ENCODE results near the gene IP6K1.
A peak's percentile ranks its signal among the peaks of the same experiment; 100 is the strongest.

DNA sequence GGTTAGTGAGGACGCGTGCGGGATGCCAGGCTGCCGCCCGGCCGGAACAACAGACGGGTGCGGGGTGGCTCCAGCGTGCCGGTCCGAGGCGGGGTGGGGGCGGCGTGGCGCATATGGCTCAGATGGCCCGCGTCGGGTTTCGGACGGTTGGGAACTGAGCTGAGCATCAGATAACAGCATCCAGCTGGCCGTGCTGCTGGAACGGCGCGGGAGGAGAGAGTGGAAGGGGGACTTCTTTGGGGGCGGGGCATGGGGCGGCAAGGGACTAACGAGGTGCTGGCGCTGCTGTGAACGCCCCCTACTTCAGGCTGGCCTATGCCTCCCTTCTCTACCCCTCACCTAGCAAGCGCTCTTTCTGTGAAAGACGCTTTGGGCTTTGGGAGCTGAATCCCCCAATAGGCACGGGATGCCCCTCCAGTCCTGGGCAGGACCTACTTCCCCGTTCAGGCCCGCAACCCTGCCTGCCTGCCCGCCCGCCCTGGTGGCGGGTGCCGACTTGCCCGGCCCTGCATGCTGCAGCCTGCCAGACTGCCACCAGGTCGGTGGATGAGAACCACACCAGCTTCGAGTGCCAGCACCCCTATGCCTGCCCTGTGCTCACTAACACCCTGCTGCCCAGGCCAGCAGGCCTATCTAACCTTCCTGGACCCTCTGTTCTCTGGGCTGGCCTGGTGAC, 17.3 kb upstream of the IP6K1 start:
- TF ChIP-seq, protein P1, sequence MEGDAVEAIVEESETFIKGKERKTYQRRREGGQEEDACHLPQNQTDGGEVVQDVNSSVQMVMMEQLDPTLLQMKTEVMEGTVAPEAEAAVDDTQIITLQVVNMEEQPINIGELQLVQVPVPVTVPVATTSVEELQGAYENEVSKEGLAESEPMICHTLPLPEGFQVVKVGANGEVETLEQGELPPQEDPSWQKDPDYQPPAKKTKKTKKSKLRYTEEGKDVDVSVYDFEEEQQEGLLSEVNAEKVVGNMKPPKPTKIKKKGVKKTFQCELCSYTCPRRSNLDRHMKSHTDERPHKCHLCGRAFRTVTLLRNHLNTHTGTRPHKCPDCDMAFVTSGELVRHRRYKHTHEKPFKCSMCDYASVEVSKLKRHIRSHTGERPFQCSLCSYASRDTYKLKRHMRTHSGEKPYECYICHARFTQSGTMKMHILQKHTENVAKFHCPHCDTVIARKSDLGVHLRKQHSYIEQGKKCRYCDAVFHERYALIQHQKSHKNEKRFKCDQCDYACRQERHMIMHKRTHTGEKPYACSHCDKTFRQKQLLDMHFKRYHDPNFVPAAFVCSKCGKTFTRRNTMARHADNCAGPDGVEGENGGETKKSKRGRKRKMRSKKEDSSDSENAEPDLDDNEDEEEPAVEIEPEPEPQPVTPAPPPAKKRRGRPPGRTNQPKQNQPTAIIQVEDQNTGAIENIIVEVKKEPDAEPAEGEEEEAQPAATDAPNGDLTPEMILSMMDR (conservative IDR thresholded peaks at IDR 0.05; ENCODE audit: low read depth in 2 of 2): peak in 1 of 2 experiments; percentile 16; a peak in 1 of 4 replicates
- TF ChIP-seq POLR2AphosphoS5 (IDR thresholded peaks at IDR 0.05; ENCODE audit: low read depth): no peak
- TF ChIP-seq, protein P2, sequence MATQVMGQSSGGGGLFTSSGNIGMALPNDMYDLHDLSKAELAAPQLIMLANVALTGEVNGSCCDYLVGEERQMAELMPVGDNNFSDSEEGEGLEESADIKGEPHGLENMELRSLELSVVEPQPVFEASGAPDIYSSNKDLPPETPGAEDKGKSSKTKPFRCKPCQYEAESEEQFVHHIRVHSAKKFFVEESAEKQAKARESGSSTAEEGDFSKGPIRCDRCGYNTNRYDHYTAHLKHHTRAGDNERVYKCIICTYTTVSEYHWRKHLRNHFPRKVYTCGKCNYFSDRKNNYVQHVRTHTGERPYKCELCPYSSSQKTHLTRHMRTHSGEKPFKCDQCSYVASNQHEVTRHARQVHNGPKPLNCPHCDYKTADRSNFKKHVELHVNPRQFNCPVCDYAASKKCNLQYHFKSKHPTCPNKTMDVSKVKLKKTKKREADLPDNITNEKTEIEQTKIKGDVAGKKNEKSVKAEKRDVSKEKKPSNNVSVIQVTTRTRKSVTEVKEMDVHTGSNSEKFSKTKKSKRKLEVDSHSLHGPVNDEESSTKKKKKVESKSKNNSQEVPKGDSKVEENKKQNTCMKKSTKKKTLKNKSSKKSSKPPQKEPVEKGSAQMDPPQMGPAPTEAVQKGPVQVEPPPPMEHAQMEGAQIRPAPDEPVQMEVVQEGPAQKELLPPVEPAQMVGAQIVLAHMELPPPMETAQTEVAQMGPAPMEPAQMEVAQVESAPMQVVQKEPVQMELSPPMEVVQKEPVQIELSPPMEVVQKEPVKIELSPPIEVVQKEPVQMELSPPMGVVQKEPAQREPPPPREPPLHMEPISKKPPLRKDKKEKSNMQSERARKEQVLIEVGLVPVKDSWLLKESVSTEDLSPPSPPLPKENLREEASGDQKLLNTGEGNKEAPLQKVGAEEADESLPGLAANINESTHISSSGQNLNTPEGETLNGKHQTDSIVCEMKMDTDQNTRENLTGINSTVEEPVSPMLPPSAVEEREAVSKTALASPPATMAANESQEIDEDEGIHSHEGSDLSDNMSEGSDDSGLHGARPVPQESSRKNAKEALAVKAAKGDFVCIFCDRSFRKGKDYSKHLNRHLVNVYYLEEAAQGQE (IDR thresholded peaks at IDR 0.05; ENCODE audit: unreplicated experiment): no peak
- no peak for TF ChIP-seq CREB1 (CRISPR knock-in tag; IDR thresholded peaks at IDR 0.05; ENCODE audit: low read depth)

Data from GM23338 (cell line).